Retinal pigment epithelial cell (primary cell): ENCODE results near the gene CDNF.
A peak's percentile ranks its signal among the peaks of the same experiment; 100 is the strongest.

Experiments used
- DNase-seq: peaks from one replicate; pipeline ENCODE4 v3.0.0-alpha.2; 2010; ENCODE audit warnings: low read depth
- H3K4me3 ChIP-seq: 2 replicates; pipeline ENCODE4 v1.5.1; 2011; ENCODE audit warnings: mild to moderate bottlenecking, low read length, control low read depth, moderate library complexity
- TF ChIP-seq, protein P1 (sequence below): conservative IDR thresholded peaks from 2 replicates; pipeline ENCODE4 v1.5.1; 2011; ENCODE audit warnings: low read depth, low read length, control low read depth, inconsistent platforms

Gene CDNF

DNA sequence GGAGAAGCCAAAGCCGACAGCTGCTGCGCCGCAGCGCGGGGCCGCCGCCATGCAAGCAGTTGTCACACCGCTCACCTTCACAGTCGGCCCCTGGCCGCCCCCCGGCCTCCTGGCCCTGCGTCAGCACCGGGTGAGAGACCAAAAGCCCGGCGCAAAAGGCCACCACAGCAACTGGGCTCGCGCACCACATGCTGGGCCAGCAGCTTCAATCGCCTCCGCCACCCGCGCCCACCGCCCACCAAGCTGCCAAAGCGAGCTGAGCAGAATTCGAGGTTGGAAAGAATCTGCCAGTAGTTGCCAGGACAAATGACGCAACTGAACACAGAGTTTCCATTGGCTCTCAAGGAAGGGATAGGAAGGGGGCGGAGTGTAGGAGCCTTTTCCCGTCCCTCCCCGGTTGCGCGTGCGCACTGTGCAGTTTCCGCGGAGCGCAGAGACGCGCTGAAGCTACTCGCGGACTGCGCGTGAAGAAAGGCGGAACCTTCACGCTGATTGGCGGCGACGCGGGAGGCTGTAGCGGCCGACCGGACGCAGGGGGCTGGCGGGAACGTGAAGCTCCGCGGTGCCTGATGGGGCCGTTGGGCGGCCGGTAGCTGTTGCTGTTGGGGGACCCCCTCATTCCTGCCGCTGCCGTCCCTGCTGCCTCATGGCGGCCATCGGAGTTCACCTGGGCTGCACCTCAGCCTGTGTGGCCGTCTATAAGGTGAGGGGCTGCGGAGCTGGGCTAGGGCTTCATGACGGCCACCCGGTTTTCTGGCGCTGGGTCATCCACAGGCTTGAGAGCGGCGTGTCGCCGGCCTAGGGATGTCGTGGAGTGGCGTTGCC lies at the start of gene CDNF, which contains the start of the genes HSPA14 and MSANTD7:
TSS of gene CDNF (minus strand) at position 281 of the 825 bp plus-strand sequence. CDS start at position 190, 91 bp downstream.
TSS of gene HSPA14 (plus strand) at position 550 of the 825 bp plus-strand sequence. CDS start at position 647, 97 bp downstream.
TSS of gene MSANTD7 (plus strand) at position 550 of the 825 bp plus-strand sequence. CDS start 3,979 bp downstream, outside the sequence.
- TF ChIP-seq, protein P1, sequence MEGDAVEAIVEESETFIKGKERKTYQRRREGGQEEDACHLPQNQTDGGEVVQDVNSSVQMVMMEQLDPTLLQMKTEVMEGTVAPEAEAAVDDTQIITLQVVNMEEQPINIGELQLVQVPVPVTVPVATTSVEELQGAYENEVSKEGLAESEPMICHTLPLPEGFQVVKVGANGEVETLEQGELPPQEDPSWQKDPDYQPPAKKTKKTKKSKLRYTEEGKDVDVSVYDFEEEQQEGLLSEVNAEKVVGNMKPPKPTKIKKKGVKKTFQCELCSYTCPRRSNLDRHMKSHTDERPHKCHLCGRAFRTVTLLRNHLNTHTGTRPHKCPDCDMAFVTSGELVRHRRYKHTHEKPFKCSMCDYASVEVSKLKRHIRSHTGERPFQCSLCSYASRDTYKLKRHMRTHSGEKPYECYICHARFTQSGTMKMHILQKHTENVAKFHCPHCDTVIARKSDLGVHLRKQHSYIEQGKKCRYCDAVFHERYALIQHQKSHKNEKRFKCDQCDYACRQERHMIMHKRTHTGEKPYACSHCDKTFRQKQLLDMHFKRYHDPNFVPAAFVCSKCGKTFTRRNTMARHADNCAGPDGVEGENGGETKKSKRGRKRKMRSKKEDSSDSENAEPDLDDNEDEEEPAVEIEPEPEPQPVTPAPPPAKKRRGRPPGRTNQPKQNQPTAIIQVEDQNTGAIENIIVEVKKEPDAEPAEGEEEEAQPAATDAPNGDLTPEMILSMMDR = no peak
- DNase-seq = peak; percentile 97
- peak within 1 kb of the TSS; percentile 94 for H3K4me3 ChIP-seq

- TF ChIP-seq, protein P1 = no peak
- DNase-seq = no peak
- no peak overlapping the region for H3K4me3 ChIP-seq
Observed at GRCh38 chr10:14884082-14884481, 46.2 kb upstream of the CDNF start.

DNA sequence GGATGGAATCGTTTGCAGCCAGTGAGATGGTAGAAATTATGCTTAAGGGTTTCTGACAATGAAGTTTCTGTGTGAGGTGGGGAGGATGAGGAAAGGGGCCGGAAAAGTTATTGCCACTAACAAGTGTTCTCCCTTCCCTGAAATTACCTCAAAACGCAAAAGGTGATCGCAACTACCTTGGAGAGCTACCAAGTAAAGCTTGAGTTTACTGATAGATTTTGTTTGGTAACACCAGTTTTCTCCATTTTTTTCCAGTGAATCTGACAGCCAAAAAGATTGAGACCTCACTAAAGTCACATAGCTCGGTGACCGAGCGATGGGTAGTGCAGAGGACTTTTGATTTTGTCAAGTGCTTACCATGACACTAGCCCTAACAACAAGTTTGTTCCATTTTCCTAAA lies 42.4 kb upstream of the CDNF start:
- no peak for DNase-seq
- H3K4me3 ChIP-seq = peak overlapping the region; percentile 67
- TF ChIP-seq, protein P1 = no peak

DNA sequence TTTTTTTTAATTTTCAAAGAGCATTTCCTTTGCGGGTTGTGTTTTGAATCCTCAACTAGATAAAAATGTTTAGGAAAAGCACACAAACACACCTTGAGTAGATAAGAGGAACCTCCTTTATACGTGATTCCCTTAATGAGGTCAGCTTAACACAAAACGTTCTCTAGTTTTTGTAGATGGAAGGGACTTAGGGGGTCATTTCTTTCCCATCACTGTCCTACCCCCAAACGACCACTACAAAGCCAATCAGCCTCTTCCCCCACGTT lies 42.0 kb upstream of the CDNF start:
- TF ChIP-seq, protein P1 = no peak
- no peak for DNase-seq
- H3K4me3 ChIP-seq = peak overlapping the region; percentile 67

DNA sequence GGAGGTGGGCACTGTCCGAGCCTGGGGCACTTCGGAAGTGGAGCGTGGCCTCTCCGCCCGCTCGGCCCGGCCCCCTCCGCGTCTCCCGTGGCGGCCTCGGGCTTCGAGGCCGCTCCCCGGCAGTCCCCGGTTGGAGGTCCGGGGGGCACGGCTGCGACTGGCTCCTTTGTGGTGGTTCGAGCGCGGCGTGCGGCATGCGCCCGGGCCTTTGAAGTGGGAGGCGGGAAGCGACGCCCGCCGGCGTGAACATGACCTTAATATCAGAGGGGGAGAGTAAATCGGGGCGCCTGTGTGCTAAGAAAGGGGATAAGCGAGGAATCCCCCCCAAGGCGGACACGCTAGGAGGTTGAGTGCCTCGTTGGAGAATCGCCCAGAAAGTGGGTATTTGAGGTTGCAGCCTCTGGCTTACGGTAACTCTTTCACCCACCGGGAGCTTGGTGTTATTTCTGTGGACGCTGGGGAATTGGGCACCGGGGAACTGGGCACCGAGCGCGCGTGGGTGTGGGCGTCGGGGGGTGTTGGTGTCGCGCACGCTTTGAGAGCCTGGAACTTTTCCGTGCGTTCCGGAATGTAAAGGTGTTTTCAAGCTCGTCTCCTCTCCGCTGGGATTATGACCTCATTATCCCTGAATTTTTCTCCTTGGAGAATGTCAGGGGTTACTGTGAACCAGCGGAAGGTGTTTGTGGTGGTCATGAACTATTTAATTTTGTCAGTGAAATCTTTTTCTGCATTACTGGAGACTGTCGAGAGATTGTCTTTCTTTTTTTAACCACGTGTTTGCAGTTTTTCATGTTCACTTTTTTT lies 41.5 kb upstream of the CDNF start:
- H3K4me3 ChIP-seq = peak overlapping the region; percentile 67
- TF ChIP-seq, protein P1 = no peak
- DNase-seq = no peak

- H3K4me3 ChIP-seq = peak within 1 kb of the TSS; percentile 88
- TF ChIP-seq, protein P1 = no peak
- DNase-seq = peak; percentile 70
Observed at GRCh38 chr10:14878266-14879123, 40.7 kb upstream of the CDNF start, which contains the start of gene SUV39H2. Gene SUV39H2 (plus strand): TSS chr10:14878866. CDS start chr10:14878889, 23 bp downstream.
